Brain microvascular endothelial cell (primary cell): ENCODE data around the gene PLPP2.

Experiments used
- DNase-seq: peaks from one replicate; pipeline ENCODE4 v3.0.0-alpha.2; 2020
- H3K27ac ChIP-seq: fragments of 250-450 bp; sonication (Bioruptor Pico); 2 replicates; pipeline ENCODE4 v1.5.1; 2020; ENCODE audit warnings: mild to moderate bottlenecking, moderate library complexity
- H3K27me3 ChIP-seq: fragments of 250-450 bp; sonication (Bioruptor Pico); replicated peaks from 2 replicates; pipeline ENCODE4 v1.5.1; 2020; ENCODE audit warnings: mild to moderate bottlenecking
- H3K36me3 ChIP-seq: fragments of 250-450 bp; sonication (Bioruptor Pico); replicated peaks from 2 replicates; pipeline ENCODE4 v1.5.1; 2020; ENCODE audit warnings: mild to moderate bottlenecking
- H3K4me3 ChIP-seq: 2 replicates; pipeline ENCODE4 v1.5.1; 2011; ENCODE audit warnings: low read depth, mild to moderate bottlenecking, control low read depth, low read length, moderate library complexity
- in situ Hi-C: cut with HindIII; loops from 2 replicates; pipeline ENCODE4 v1.10.0; 2017; ENCODE audit warnings: low sequenced_read_pairs, low pct_ligation_motif_present
- TF ChIP-seq, protein P1 (sequence below): IDR thresholded peaks from 2 replicates; pipeline ENCODE4 v1.5.1; 2011; ENCODE audit warnings: low read depth, mild to moderate bottlenecking, moderate library complexity, low read length, control low read depth, inconsistent platforms; ENCODE audit errors: missing control alignments

PLPP2 gene

DNA sequence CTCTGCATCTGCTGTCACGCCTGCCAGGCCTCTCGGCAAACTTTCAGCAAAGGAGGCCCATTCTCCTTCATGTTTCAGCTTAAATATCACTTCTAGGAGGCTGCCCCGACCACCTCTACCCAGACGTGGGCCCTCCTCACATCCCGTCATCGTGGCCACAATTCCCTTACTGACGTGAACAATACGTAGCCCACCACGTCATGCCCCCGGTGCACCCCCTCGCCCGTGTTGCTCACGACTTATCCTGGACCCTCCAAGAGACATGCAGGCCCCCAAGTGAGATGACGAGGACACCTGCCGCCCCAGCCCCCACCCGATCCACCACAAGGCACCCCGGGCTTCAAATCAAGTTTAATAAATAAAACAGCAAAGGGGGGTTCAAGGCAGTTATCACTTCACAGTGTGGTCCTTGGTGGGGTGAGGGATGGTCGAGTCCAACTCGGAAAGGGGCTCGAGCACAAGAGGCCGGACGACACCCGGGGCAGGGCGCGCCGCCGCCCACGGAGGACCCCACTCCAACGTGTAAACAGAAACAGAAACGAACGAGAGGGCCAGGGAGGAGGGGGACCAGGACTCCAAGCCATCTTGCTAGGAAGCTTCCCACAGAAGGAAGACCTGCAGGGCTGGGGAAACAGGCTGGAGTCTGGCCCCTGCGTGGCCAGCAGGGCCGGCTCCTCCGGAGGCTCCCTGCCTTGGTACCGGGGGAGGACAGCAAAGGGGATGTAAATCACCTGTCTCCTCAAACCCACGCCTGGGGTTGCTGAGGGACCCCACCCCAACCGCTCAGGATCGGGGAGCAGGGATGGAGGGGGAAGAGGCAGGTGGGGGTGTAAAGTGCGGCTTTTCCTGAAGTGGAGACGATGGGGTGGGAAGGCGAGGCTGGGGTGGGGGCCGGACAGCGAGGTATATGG, 14.3 kb upstream of the PLPP2 start:
- H3K27me3 ChIP-seq: no peaks in the 10 kb centered on the region
- H3K4me3 ChIP-seq: no peak overlapping the region
- H3K36me3 ChIP-seq: peaks cover 33% of the 10 kb centered on the region
- TF ChIP-seq, protein P1, sequence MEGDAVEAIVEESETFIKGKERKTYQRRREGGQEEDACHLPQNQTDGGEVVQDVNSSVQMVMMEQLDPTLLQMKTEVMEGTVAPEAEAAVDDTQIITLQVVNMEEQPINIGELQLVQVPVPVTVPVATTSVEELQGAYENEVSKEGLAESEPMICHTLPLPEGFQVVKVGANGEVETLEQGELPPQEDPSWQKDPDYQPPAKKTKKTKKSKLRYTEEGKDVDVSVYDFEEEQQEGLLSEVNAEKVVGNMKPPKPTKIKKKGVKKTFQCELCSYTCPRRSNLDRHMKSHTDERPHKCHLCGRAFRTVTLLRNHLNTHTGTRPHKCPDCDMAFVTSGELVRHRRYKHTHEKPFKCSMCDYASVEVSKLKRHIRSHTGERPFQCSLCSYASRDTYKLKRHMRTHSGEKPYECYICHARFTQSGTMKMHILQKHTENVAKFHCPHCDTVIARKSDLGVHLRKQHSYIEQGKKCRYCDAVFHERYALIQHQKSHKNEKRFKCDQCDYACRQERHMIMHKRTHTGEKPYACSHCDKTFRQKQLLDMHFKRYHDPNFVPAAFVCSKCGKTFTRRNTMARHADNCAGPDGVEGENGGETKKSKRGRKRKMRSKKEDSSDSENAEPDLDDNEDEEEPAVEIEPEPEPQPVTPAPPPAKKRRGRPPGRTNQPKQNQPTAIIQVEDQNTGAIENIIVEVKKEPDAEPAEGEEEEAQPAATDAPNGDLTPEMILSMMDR: no peak
- in situ Hi-C loops: no loop called here
- DNase-seq: no peak
- no peak overlapping the region for H3K27ac ChIP-seq

GRCh38 chr19:296476-297225, 5.4 kb upstream of the PLPP2 start:
- no peak for DNase-seq
- TF ChIP-seq, protein P1: no peak
- Histone ChIP-seq H3K27ac (no peak overlapping the region), H3K27me3 (peaks cover 9% of the 10 kb centered on the region), H3K36me3 (no peaks in the 10 kb centered on the region), H3K4me3 (no peak overlapping the region)
- in situ Hi-C loops: no loop called here

- no peak for DNase-seq
- H3K36me3 ChIP-seq: no peaks in the 10 kb centered on the region
- no peak overlapping the region for H3K27ac ChIP-seq
- H3K4me3 ChIP-seq: no peak overlapping the region
- TF ChIP-seq, protein P1: no peak
- H3K27me3 ChIP-seq: peaks cover 10% of the 10 kb centered on the region
- in situ Hi-C loops: no loop called here
These were observed 4.6 kb upstream of the PLPP2 start for GRCh38 chr19:295687-296370.

- no peaks in the 10 kb centered on the region for H3K36me3 ChIP-seq
- in situ Hi-C loops: no loop called here
These were observed 3.9 kb upstream of the PLPP2 start for GRCh38 chr19:294946-295686.

More at GRCh38 chr19:294946-295686, 3.9 kb upstream of the PLPP2 start:
- DNase-seq: peak; percentile 18
- TF ChIP-seq, protein P1: peak; percentile 84
- H3K4me3 ChIP-seq: peak overlapping the region; percentile 9
- H3K27me3 ChIP-seq: peaks cover 10% of the 10 kb centered on the region
- H3K27ac ChIP-seq: no peak overlapping the region
